HCT116 (cell line): ENCODE results near the gene STAC2.

Experiments
- CBX3 ChIP-seq: IDR thresholded peaks from 2 replicates; pipeline ENCODE4 v1.6.1; 2012; ENCODE audit warnings: low read depth
- CTCF ChIP-seq, 3 experiments: fragments of 200-600 bp in 1 of 3; sonication (generic) in 1 of 3; IDR thresholded peaks in 2 of 3; conservative IDR thresholded peaks in 1 of 3; 2 replicates each; pipeline ENCODE4 v1.5.1; 2012 to 2017; ENCODE audit warnings: low read depth in 2 of 3, low read length in 2 of 3, antibody characterized with exemption in 1 of 3, borderline replicate concordance in 1 of 3, control low read depth in 1 of 3, mild to moderate bottlenecking in 1 of 3, mixed read lengths in 1 of 3, mixed run types in 1 of 3, moderate library complexity in 1 of 3; ENCODE audit not compliant: insufficient read depth in 1 of 3
- ELF1 ChIP-seq: IDR thresholded peaks from 2 replicates; pipeline ENCODE4 v1.6.1; 2012; ENCODE audit warnings: low read depth, borderline replicate concordance
- EZH2 ChIP-seq: fragments of 200-600 bp; sonication (generic); IDR thresholded peaks from 2 replicates; pipeline ENCODE4 v1.6.1; 2017; ENCODE audit warnings: antibody characterized with exemption, mixed run types
- POLR2A ChIP-seq: IDR thresholded peaks from 2 replicates; pipeline ENCODE4 v1.7.0; 2011; ENCODE audit warnings: borderline replicate concordance; ENCODE audit not compliant: insufficient read depth, insufficient read length; ENCODE audit errors: extremely low read depth
- POLR2AphosphoS5 ChIP-seq: IDR thresholded peaks from 2 replicates; pipeline ENCODE4 v1.6.1; 2011; ENCODE audit warnings: mild to moderate bottlenecking, low read depth, low read length, moderate library complexity
- RAD21 ChIP-seq: IDR thresholded peaks from 2 replicates; pipeline ENCODE4 v1.6.1; 2012; ENCODE audit warnings: low read depth, mild to moderate bottlenecking
- SIN3A ChIP-seq: IDR thresholded peaks from 2 replicates; pipeline ENCODE4 v1.6.1; 2012; ENCODE audit warnings: low read depth
- TCF7L2 ChIP-seq: IDR thresholded peaks from 2 replicates; pipeline ENCODE4 v1.7.0; 2011; ENCODE audit warnings: borderline replicate concordance, inconsistent platforms; ENCODE audit not compliant: insufficient read depth, insufficient read length; ENCODE audit errors: extremely low read depth
- YY1 ChIP-seq: IDR thresholded peaks from 2 replicates; pipeline ENCODE4 v1.6.1; 2011; ENCODE audit warnings: low read length, low read depth, moderate library complexity, mild to moderate bottlenecking; ENCODE audit not compliant: insufficient replicate concordance; ENCODE audit errors: extremely low read depth
- ZBTB33 ChIP-seq: IDR thresholded peaks from 2 replicates; pipeline ENCODE4 v1.6.1; 2011; ENCODE audit warnings: mild to moderate bottlenecking, low read length, moderate library complexity; ENCODE audit not compliant: insufficient replicate concordance; ENCODE audit errors: extremely low read depth
- ZFX ChIP-seq: fragments of 450-650 bp; IDR thresholded peaks from 2 replicates; pipeline ENCODE4 v1.6.1; 2017
- TF ChIP-seq, protein P1 (sequence below): IDR thresholded peaks from 2 replicates; pipeline ENCODE4 v1.6.1; 2012; ENCODE audit warnings: low read depth
- TF ChIP-seq, protein P2 (sequence below): IDR thresholded peaks from 2 replicates; pipeline ENCODE4 v1.6.1; 2012

- TF ChIP-seq CTCF (IDR thresholded peaks at IDR 0.05 in 2 of 3, conservative IDR thresholded peaks at IDR 0.05 in 1 of 3; ENCODE audit: borderline replicate concordance in 1 of 3, insufficient read depth in 1 of 3, low read depth in 2 of 3, low read length in 2 of 3), result no peak
- no peak for TF ChIP-seq EZH2
- TF ChIP-seq, protein P1, sequence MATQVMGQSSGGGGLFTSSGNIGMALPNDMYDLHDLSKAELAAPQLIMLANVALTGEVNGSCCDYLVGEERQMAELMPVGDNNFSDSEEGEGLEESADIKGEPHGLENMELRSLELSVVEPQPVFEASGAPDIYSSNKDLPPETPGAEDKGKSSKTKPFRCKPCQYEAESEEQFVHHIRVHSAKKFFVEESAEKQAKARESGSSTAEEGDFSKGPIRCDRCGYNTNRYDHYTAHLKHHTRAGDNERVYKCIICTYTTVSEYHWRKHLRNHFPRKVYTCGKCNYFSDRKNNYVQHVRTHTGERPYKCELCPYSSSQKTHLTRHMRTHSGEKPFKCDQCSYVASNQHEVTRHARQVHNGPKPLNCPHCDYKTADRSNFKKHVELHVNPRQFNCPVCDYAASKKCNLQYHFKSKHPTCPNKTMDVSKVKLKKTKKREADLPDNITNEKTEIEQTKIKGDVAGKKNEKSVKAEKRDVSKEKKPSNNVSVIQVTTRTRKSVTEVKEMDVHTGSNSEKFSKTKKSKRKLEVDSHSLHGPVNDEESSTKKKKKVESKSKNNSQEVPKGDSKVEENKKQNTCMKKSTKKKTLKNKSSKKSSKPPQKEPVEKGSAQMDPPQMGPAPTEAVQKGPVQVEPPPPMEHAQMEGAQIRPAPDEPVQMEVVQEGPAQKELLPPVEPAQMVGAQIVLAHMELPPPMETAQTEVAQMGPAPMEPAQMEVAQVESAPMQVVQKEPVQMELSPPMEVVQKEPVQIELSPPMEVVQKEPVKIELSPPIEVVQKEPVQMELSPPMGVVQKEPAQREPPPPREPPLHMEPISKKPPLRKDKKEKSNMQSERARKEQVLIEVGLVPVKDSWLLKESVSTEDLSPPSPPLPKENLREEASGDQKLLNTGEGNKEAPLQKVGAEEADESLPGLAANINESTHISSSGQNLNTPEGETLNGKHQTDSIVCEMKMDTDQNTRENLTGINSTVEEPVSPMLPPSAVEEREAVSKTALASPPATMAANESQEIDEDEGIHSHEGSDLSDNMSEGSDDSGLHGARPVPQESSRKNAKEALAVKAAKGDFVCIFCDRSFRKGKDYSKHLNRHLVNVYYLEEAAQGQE, result no peak
- no peak for TF ChIP-seq ELF1
- TF ChIP-seq SIN3A, result no peak
- no peak for TF ChIP-seq POLR2A
- TF ChIP-seq ZFX, result no peak
- TF ChIP-seq YY1, result no peak
- no peak for TF ChIP-seq ZBTB33
- no peak for TF ChIP-seq RAD21
- TF ChIP-seq POLR2AphosphoS5, result no peak
- TF ChIP-seq, protein P2, sequence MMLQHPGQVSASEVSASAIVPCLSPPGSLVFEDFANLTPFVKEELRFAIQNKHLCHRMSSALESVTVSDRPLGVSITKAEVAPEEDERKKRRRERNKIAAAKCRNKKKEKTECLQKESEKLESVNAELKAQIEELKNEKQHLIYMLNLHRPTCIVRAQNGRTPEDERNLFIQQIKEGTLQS, result no peak
- TF ChIP-seq TCF7L2, result no peak
- no peak for TF ChIP-seq CBX3
Observed at GRCh38 chr17:39227364-39227919, 1.7 kb upstream of the STAC2 start.
